CD4-positive, alpha-beta T cell treated with Interleukin-15 for 4 hours (primary cell): Measurements from ENCODE around the gene NLRC4.
"Not testable (repeated sequence)": the region's sequence is repeated elsewhere in the genome, so short reads cannot be mapped to it uniquely, and the experiment has no call there.

Experiments
- DNase-seq: peaks from one replicate; pipeline ENCODE4 v3.0.0-alpha.2; 2020; ENCODE audit warnings: low spot score

NLRC4 gene

DNA sequence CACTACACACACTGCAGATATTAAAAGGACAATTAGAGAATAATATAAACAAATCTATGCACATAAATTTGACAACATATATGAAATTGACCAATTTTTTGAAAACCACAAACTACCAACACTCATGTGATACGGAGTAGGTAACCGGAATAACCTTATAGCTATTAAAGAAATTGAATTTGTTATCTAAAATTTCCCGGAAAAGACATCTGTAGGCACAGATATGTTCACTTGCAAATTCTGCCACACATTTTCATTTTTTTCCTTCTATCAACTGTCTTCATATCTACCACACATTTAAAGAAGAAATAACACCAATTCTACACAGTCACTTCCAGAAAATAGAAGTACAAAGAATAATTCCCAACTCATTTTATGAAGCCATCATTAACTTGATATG lies 22.4 kb downstream of the NLRC4 start:
- DNase-seq, result no peak

- no peak for DNase-seq
These were observed 26.7 kb downstream of the NLRC4 start for GRCh38 chr2:32237996-32238395.

- no peak for DNase-seq
These were observed 27.2 kb downstream of the NLRC4 start for GRCh38 chr2:32237488-32237887.

- DNase-seq, result no peak
These were observed 29.4 kb downstream of the NLRC4 start for GRCh38 chr2:32235315-32235714.

DNA sequence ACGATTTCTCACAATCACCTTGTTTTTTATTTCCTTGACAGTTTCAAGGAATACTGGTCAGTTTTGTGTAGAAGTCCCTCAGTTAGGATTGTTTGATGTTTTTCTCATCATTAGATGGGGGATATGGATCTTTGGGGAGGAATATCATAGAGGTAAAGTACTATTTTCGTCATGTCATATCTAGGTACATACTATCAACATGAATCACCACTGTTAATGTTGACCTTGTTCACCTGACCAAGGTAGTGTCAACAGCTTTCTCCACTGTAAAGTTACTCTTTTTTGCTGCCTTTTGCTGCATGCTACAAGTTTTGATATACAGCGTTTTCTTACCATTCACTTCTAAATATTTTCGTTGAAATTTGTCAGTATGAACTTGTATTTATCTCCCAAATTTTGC lies 32.7 kb downstream of the NLRC4 start:
- no peak for DNase-seq

GRCh38 chr2:32229635-32230034 lies 35.1 kb downstream of the NLRC4 start:
- DNase-seq, result no peak

GRCh38 chr2:32228181-32228580 lies 36.5 kb downstream of the NLRC4 start:
- no peak for DNase-seq

DNA sequence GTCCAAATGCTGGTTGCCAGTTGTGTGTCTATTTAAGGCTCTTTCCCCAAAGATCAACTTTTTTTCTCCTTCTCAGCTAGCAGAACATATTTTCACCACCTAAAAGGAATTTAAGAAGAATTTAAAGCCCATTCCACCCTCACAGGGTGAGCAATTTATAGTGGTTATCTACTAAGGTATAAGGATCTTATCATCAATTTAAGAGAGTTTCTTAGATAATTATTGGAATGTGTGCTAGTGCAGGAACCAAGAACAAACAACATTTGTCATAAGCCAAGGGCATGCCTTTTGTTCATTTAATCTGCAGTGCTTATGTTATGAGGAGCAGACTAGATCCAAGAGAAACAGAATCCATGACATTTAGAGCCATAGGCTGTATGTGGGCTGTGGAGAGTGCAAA lies 37.2 kb downstream of the NLRC4 start:
- DNase-seq, result no peak

- DNase-seq, result no peak
These were observed 41.7 kb downstream of the NLRC4 start for GRCh38 chr2:32222966-32223365.

GRCh38 chr2:32220445-32220844 lies 44.2 kb downstream of the NLRC4 start:
- DNase-seq, result no peak

DNA sequence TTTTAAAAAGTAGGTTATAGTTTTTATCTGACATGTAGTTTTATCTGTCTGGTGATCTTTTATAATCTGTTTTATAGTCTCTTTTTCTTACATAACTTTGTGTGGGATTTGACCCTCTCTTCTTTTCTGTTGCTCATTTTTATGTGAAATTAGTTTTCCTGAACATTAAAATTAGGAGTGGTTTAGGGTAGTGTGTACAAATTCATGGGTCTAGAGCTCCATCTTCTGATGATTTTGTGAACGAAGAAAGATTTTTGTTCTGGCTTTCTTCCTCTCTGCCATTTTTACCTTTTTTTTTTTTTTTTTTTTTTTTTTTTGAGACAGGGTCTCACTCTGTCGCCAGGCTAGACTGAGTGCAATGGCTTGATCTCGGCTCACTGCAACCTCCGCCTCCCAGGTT lies 52.4 kb downstream of the NLRC4 start:
- DNase-seq, result no peak

- DNase-seq, result no peak
These were observed 53.8 kb downstream of the NLRC4 start for GRCh38 chr2:32210767-32211408.

GRCh38 chr2:32203428-32203827 lies 61.3 kb downstream of the NLRC4 start:
- DNase-seq, result not testable (repeated sequence)

- DNase-seq, result no peak
These were observed 63.9 kb downstream of the NLRC4 start for GRCh38 chr2:32200814-32201213.

- no peak for DNase-seq
These were observed 72.3 kb downstream of the NLRC4 start for GRCh38 chr2:32192418-32192817.

DNA sequence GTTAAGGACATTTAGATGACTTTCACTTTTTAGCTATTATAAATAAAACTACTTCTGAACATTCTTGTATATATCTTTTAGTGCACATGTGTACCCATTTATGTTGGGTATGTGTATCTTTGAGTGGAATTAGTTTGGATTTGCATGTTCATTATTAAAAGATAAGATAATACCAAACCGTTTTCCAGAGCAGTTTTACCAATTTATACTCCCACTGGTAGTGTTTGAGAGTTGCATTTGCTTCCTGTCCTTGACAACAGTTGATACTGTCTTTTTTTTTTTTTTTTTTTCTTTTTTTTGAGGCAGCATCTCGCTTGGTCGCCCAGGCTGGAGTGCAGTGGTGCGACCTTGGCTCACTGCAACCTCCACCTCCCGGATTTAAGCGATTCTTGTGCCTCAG lies 75.7 kb downstream of the NLRC4 start:
- DNase-seq, result no peak

GRCh38 chr2:32182667-32183066 lies 82.0 kb downstream of the NLRC4 start:
- DNase-seq, result no peak
